GM23338 (cell line): ENCODE measurements around the gene TMEM187. TPM values are rescaled to one million over a fixed set of nuclear protein-coding genes. Genes with fewer than 3 reads are reported as not detected.

Source experiments
- ATAC-seq: fragments of 200-7000 bp; cut with Tn5 transposase; 3 replicates; pipeline ENCODE4 v1.9.1; 2020
- DNase-seq: peaks from one replicate; pipeline ENCODE4 v3.0.0-alpha.2; 2015; ENCODE audit warnings: low spot score
- H2AFZ ChIP-seq: fragments of 200-600 bp; sonication (generic); 2 replicates; pipeline ENCODE4 v1.8.0; 2016; ENCODE audit warnings: antibody characterized with exemption, mild to moderate bottlenecking, moderate library complexity
- H3F3A ChIP-seq: fragments of 200-600 bp; sonication (generic); replicated peaks from 2 replicates; pipeline ENCODE4 v1.8.0; 2017; ENCODE audit warnings: antibody characterized with exemption, mixed run types, low read depth
- H3K27ac ChIP-seq: fragments of 200-600 bp; sonication (generic); 2 replicates; pipeline ENCODE4 v1.6.1; 2016; ENCODE audit warnings: low read depth
- H3K27me3 ChIP-seq: fragments of 200-600 bp; sonication (generic); 2 replicates; pipeline ENCODE4 v1.8.0; 2016; ENCODE audit warnings: mild to moderate bottlenecking, mixed run types, moderate library complexity; ENCODE audit not compliant: insufficient read depth
- H3K36me3 ChIP-seq: fragments of 200-600 bp; sonication (generic); 2 replicates; pipeline ENCODE4 v1.8.0; 2016; ENCODE audit warnings: mild to moderate bottlenecking; ENCODE audit not compliant: insufficient read depth
- H3K4me1 ChIP-seq: fragments of 200-600 bp; sonication (generic); 2 replicates; pipeline ENCODE4 v1.8.0; 2016; ENCODE audit warnings: mild to moderate bottlenecking, moderate library complexity; ENCODE audit not compliant: insufficient read depth
- H3K4me2 ChIP-seq: fragments of 200-600 bp; sonication (generic); 2 replicates; pipeline ENCODE4 v1.7.1; 2017; ENCODE audit warnings: mixed run types
- H3K4me3 ChIP-seq: fragments of 200-600 bp; sonication (generic); 2 replicates; pipeline ENCODE4 v1.6.1; 2016; ENCODE audit warnings: mixed run types
- H3K79me2 ChIP-seq: fragments of 200-600 bp; sonication (generic); replicated peaks from 2 replicates; pipeline ENCODE4 v1.8.0; 2017; ENCODE audit warnings: mild to moderate bottlenecking; ENCODE audit not compliant: insufficient read depth
- H3K9me2 ChIP-seq: fragments of 200-600 bp; sonication (generic); 2 replicates; pipeline ENCODE4 v1.8.0; 2017; ENCODE audit not compliant: insufficient read depth
- H4K20me1 ChIP-seq: fragments of 200-600 bp; sonication (generic); replicated peaks from 2 replicates; pipeline ENCODE4 v1.8.0; 2017; ENCODE audit warnings: mild to moderate bottlenecking; ENCODE audit not compliant: insufficient read depth
- H3K27ac Mint-ChIP-seq: 2 replicates; pipeline ENCODE4 v1.8.0; 2020; ENCODE audit warnings: inconsistent platforms, mild to moderate bottlenecking, moderate library complexity, mixed read lengths
- H3K27me3 Mint-ChIP-seq: 3 replicates; pipeline ENCODE4 v1.8.0; 2022; ENCODE audit warnings: low read depth, mild to moderate bottlenecking, moderate library complexity, mixed read lengths, inconsistent platforms; ENCODE audit not compliant: insufficient read depth, poor library complexity
- H3K36me3 Mint-ChIP-seq: 3 replicates; pipeline ENCODE4 v1.8.0; 2021; ENCODE audit warnings: low read depth, mild to moderate bottlenecking, inconsistent platforms, moderate library complexity, mixed read lengths
- H3K4me1 Mint-ChIP-seq: 3 replicates; pipeline ENCODE4 v1.8.0; 2020; ENCODE audit warnings: mild to moderate bottlenecking, inconsistent platforms, mixed read lengths
- H3K4me3 Mint-ChIP-seq: 3 replicates; pipeline ENCODE4 v1.8.0; 2021; ENCODE audit warnings: moderate library complexity, mild to moderate bottlenecking, inconsistent platforms, mixed read lengths
- H3K9me3 Mint-ChIP-seq: 3 replicates; pipeline ENCODE4 v1.8.0; 2020; ENCODE audit warnings: moderate library complexity, mild to moderate bottlenecking, inconsistent platforms, mixed read lengths
- CREB1 ChIP-seq: fragments of 250-450 bp; sonication (Bioruptor Pico); IDR thresholded peaks from 2 replicates; pipeline ENCODE4 v1.5.0; 2020; ENCODE audit warnings: low read depth, mild to moderate bottlenecking, moderate library complexity
- EZH2 ChIP-seq: fragments of 200-600 bp; sonication (generic); IDR thresholded peaks from one replicate; pipeline ENCODE4 v1.8.0; 2017; ENCODE audit warnings: antibody characterized with exemption, mild to moderate bottlenecking, low read depth; ENCODE audit not compliant: unreplicated experiment
- EZH2phosphoT487 ChIP-seq: fragments of 200-600 bp; sonication (generic); IDR thresholded peaks from one replicate; pipeline ENCODE4 v1.8.1; 2018; ENCODE audit warnings: antibody characterized with exemption; ENCODE audit not compliant: unreplicated experiment
- JUNB ChIP-seq: IDR thresholded peaks from one replicate; pipeline ENCODE4 v1.6.1; 2016; ENCODE audit warnings: antibody characterized with exemption; ENCODE audit not compliant: unreplicated experiment
- NANOG ChIP-seq: IDR thresholded peaks from 2 replicates; pipeline ENCODE4 v1.6.1; 2016; ENCODE audit warnings: antibody characterized with exemption, borderline replicate concordance
- POLR2AphosphoS5 ChIP-seq: IDR thresholded peaks from 2 replicates; pipeline ENCODE4 v1.6.1; 2016; ENCODE audit warnings: antibody characterized with exemption, low read depth
- STAT1 ChIP-seq: IDR thresholded peaks from one replicate; pipeline ENCODE4 v1.6.1; 2016; ENCODE audit warnings: antibody characterized with exemption; ENCODE audit not compliant: unreplicated experiment
- ZNF114 ChIP-seq: fragments of 250-450 bp; sonication (Bioruptor Pico); IDR thresholded peaks from 2 replicates; pipeline ENCODE4 v1.5.0; 2020; ENCODE audit warnings: mild to moderate bottlenecking, moderate library complexity
- ZNF331 ChIP-seq: fragments of 250-450 bp; sonication (Bioruptor Pico); IDR thresholded peaks from 2 replicates; pipeline ENCODE4 v1.5.0; 2020; ENCODE audit warnings: low read depth, mild to moderate bottlenecking, moderate library complexity
- polyA plus RNA-seq: library from polyadenylated mRNA; unstranded; fragments of >200 nt; fragmentation: Nextera tagmentation; extraction: Ambion mirVana; gene quantifications from 2 replicates; pipeline ENCODE4 v1.2.1, GENCODE V29; 2016
- total RNA-seq: library from RNA; depleted of rRNA; stranded (reverse); fragments of >200 nt; shearing (Covaris generic); gene quantifications from 2 replicates; pipeline ENCODE4 v1.2.3, GENCODE V29; 2014
- TF ChIP-seq, protein P1 (sequence below): IDR thresholded peaks from 2 replicates; pipeline ENCODE4 v1.6.1; 2016; ENCODE audit warnings: antibody characterized with exemption
- TF ChIP-seq, protein P2 (sequence below): IDR thresholded peaks from one replicate; pipeline ENCODE4 v1.6.1; 2018; ENCODE audit warnings: antibody characterized with exemption; ENCODE audit not compliant: unreplicated experiment

TMEM187 gene
- total and polyA plus RNA-seq, 2 experiments from 2014 or later = 2.5 to 4.4 TPM

- TF ChIP-seq, protein P1, sequence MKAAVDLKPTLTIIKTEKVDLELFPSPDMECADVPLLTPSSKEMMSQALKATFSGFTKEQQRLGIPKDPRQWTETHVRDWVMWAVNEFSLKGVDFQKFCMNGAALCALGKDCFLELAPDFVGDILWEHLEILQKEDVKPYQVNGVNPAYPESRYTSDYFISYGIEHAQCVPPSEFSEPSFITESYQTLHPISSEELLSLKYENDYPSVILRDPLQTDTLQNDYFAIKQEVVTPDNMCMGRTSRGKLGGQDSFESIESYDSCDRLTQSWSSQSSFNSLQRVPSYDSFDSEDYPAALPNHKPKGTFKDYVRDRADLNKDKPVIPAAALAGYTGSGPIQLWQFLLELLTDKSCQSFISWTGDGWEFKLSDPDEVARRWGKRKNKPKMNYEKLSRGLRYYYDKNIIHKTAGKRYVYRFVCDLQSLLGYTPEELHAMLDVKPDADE = no peak
- TF ChIP-seq ZNF331 (CRISPR knock-in tag) (no peak), EZH2phosphoT487 (no peak), ZNF114 (no peak), JUNB (no peak), EZH2 (no peak)
Measured at GRCh38 chrX:153931151-153931550, 41.4 kb upstream of the TMEM187 start (continued).

GRCh38 chrX:153931748-153932147 lies 40.8 kb upstream of the TMEM187 start:
- H3K4me2 ChIP-seq = no peak overlapping the region
- H3K4me1 ChIP-seq = peaks cover 3% of the 10 kb centered on the region; the same call in 1 of the 2 replicates
- ATAC-seq (no peak), DNase-seq (no peak)
- H3K27me3 ChIP-seq = no peaks in the 10 kb centered on the region
- no peak overlapping the region for H2AFZ ChIP-seq
- Mint-ChIP-seq H3K9me3 (no peaks in the 10 kb centered on the region; the same call in 2 of the 3 replicates), H3K27me3 (peaks cover 11% of the 10 kb centered on the region), H3K27ac (no peak overlapping the region), H3K36me3 (peaks cover 27% of the 10 kb centered on the region), H3K4me1 (peaks cover 13% of the 10 kb centered on the region), H3K4me3 (no peak overlapping the region)
- H4K20me1 ChIP-seq = no peaks in the 10 kb centered on the region; the same call in 1 of the 2 replicates
- TF ChIP-seq, protein P2, sequence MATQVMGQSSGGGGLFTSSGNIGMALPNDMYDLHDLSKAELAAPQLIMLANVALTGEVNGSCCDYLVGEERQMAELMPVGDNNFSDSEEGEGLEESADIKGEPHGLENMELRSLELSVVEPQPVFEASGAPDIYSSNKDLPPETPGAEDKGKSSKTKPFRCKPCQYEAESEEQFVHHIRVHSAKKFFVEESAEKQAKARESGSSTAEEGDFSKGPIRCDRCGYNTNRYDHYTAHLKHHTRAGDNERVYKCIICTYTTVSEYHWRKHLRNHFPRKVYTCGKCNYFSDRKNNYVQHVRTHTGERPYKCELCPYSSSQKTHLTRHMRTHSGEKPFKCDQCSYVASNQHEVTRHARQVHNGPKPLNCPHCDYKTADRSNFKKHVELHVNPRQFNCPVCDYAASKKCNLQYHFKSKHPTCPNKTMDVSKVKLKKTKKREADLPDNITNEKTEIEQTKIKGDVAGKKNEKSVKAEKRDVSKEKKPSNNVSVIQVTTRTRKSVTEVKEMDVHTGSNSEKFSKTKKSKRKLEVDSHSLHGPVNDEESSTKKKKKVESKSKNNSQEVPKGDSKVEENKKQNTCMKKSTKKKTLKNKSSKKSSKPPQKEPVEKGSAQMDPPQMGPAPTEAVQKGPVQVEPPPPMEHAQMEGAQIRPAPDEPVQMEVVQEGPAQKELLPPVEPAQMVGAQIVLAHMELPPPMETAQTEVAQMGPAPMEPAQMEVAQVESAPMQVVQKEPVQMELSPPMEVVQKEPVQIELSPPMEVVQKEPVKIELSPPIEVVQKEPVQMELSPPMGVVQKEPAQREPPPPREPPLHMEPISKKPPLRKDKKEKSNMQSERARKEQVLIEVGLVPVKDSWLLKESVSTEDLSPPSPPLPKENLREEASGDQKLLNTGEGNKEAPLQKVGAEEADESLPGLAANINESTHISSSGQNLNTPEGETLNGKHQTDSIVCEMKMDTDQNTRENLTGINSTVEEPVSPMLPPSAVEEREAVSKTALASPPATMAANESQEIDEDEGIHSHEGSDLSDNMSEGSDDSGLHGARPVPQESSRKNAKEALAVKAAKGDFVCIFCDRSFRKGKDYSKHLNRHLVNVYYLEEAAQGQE = no peak
- H3K4me3 ChIP-seq = no peak overlapping the region
- H3K79me2 ChIP-seq = peaks cover 12% of the 10 kb centered on the region
- H3K36me3 ChIP-seq = no peaks in the 10 kb centered on the region
- 0 out of 2 replicates have a peak, but pooled peaks cover 5% of the 10 kb centered on the region for H3F3A ChIP-seq
- H3K27ac ChIP-seq = no peak overlapping the region
- no peaks in the 10 kb centered on the region for H3K9me2 ChIP-seq

DNA sequence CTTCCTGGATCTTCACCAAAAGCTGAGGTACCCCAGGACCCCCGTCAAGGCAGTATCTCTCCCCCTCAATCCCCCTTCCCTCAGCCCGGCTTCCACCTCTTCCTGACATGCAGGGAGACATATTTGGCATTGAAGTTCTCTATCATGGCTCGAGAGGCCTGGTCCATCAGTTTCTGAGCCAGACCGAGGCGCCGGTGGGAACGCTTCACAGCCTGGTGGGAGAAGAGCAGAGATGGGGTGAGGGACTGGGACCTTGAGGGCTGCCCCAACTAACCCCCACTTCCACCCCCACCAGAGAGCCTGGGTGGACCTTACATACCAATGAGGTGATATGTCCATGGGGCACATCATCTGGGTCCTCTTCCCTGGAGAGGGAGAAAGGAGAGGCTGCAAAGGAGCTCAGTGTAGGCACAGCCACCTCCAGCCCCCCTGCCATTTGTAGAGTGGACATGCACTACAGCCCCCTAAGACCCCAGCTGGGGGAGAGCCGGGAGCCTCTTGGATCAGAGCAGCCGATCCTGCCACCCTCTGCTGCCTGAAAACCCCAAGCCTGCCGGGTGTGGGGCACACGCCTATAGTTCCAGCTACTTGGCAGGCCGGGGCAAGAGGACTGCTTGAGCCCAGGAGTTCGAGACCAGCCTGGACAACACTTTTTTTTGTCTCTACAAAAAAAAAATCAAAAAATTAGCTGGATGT lies 40.2 kb upstream of the TMEM187 start:
- no peak overlapping the region for H3K27ac Mint-ChIP-seq
- peaks cover 12% of the 10 kb centered on the region for H3K79me2 ChIP-seq
- H3K36me3 ChIP-seq = no peaks in the 10 kb centered on the region
- H3F3A ChIP-seq = 0 out of 2 replicates have a peak, but pooled peaks cover 5% of the 10 kb centered on the region
- H3K27me3 ChIP-seq = no peaks in the 10 kb centered on the region
- DNase-seq (no peak), ATAC-seq (no peak)
- peaks cover 13% of the 10 kb centered on the region for H3K4me1 Mint-ChIP-seq
- no peak overlapping the region for H3K4me2 ChIP-seq
- no peak overlapping the region for H2AFZ ChIP-seq
- H3K36me3 Mint-ChIP-seq = peaks cover 27% of the 10 kb centered on the region
- no peaks in the 10 kb centered on the region; the same call in 1 of the 2 replicates for H4K20me1 ChIP-seq
- no peak overlapping the region for H3K27ac ChIP-seq
- no peaks in the 10 kb centered on the region; the same call in 2 of the 3 replicates for H3K9me3 Mint-ChIP-seq
- H3K27me3 Mint-ChIP-seq = peaks cover 7% of the 10 kb centered on the region
- H3K4me1 ChIP-seq = peaks cover 3% of the 10 kb centered on the region; the same call in 1 of the 2 replicates
- no peaks in the 10 kb centered on the region for H3K9me2 ChIP-seq
- H3K4me3 ChIP-seq = no peak overlapping the region
- H3K4me3 Mint-ChIP-seq = no peak overlapping the region
- TF ChIP-seq STAT1 (no peak), JUNB (no peak), NANOG (no peak), EZH2 (no peak), ZNF114 (no peak), CREB1 (CRISPR knock-in tag) (no peak), POLR2AphosphoS5 (no peak), EZH2phosphoT487 (no peak)
- TF ChIP-seq, protein P1 = no peak
